Left ventricle myocardium inferior (tissue), 1 donor: Measurements from ENCODE around the gene HIPK2. TPM values are rescaled to one million over a fixed set of nuclear protein-coding genes. Genes with fewer than 3 reads are reported as not detected.

Source experiments
- DNase-seq: peaks from one replicate; pipeline ENCODE4 v3.0.0-alpha.2; 2020
- H3K27ac ChIP-seq: fragments of 200-600 bp; replicated peaks from 2 replicates; pipeline ENCODE4 v1.8.0; 2021
- H3K27me3 ChIP-seq: fragments of 200-600 bp; 2 replicates; pipeline ENCODE4 v1.8.0; 2021; ENCODE audit warnings: low read depth
- H3K36me3 ChIP-seq: fragments of 200-600 bp; 2 replicates; pipeline ENCODE4 v1.8.0; 2021
- H3K4me1 ChIP-seq: fragments of 200-600 bp; 2 replicates; pipeline ENCODE4 v1.8.0; 2021
- H3K4me3 ChIP-seq: fragments of 200-600 bp; 2 replicates; pipeline ENCODE4 v1.8.0; 2021; ENCODE audit warnings: mild to moderate bottlenecking, moderate library complexity
- H3K9me3 ChIP-seq: fragments of 200-600 bp; replicated peaks from 2 replicates; pipeline ENCODE4 v1.8.0; 2021
- CTCF ChIP-seq: fragments of 200-600 bp; IDR thresholded peaks from 2 replicates; pipeline ENCODE4 v1.8.0; 2021; ENCODE audit warnings: antibody characterized with exemption, mild to moderate bottlenecking, borderline replicate concordance
- intact Hi-C: fragments of 100-400 bp; cut with micrococcal nuclease; formaldehyde crosslinking; loops from one replicate; pipeline ENCODE4 v1.11.0; 2022
- total RNA-seq: library from RNA; stranded (reverse); fragmentation: NEBNext Ultra II Directional; extraction: Animal tissue kit (Norgen Biotek cat#: 25700); gene quantifications from one replicate; pipeline ENCODE4 v1.2.1, GENCODE V29; 2021
- donor health status: DM: no; HTN: yes; CAD: no; lungs with severe emphysema.

HIPK2 gene
- total RNA-seq, 1 donor from 2014 or later, result 127 TPM

- intact Hi-C loops, result no loop called here
- DNase-seq, result no peak
Measured at GRCh38 chr7:139538881-139539635, 238.7 kb downstream of the HIPK2 start.

GRCh38 chr7:139536152-139536551 is 241.6 kb downstream of the HIPK2 start:
- no peak for DNase-seq
- no peak for TF ChIP-seq CTCF
- intact Hi-C loops, result no loop called here
- H3K4me3 ChIP-seq, result no peak overlapping the region
- no peaks in the 10 kb centered on the region for H3K4me1 ChIP-seq
- no peaks in the 10 kb centered on the region for H3K9me3 ChIP-seq
- H3K36me3 ChIP-seq, result no peaks in the 10 kb centered on the region
- peaks cover 20% of the 10 kb centered on the region for H3K27me3 ChIP-seq
- H3K27ac ChIP-seq, result no peak overlapping the region

More at GRCh38 chr7:139538881-139539635, 238.7 kb downstream of the HIPK2 start:
- no peaks in the 10 kb centered on the region for H3K9me3 ChIP-seq
- H3K27ac ChIP-seq, result no peak overlapping the region
- no peaks in the 10 kb centered on the region for H3K4me1 ChIP-seq
- no peak for TF ChIP-seq CTCF
- H3K27me3 ChIP-seq, result peaks cover 35% of the 10 kb centered on the region
- no peaks in the 10 kb centered on the region for H3K36me3 ChIP-seq
- no peak overlapping the region for H3K4me3 ChIP-seq

- H3K27me3 ChIP-seq, result peaks cover 18% of the 10 kb centered on the region
- no peaks in the 10 kb centered on the region for H3K9me3 ChIP-seq
- H3K4me1 ChIP-seq, result no peaks in the 10 kb centered on the region
- no peak for TF ChIP-seq CTCF
- no peak for DNase-seq
- H3K27ac ChIP-seq, result no peak overlapping the region
- H3K4me3 ChIP-seq, result no peak overlapping the region
- intact Hi-C loops, result no loop called here
- H3K36me3 ChIP-seq, result no peaks in the 10 kb centered on the region
Measured at GRCh38 chr7:139534966-139535651, 242.7 kb downstream of the HIPK2 start.

- H3K27ac ChIP-seq, result no peak overlapping the region
- intact Hi-C loops, result no loop called here
- peaks cover 21% of the 10 kb centered on the region for H3K27me3 ChIP-seq
- H3K4me3 ChIP-seq, result no peak overlapping the region
- no peaks in the 10 kb centered on the region for H3K4me1 ChIP-seq
- no peaks in the 10 kb centered on the region for H3K36me3 ChIP-seq
- H3K9me3 ChIP-seq, result no peaks in the 10 kb centered on the region
- no peak for TF ChIP-seq CTCF
- DNase-seq, result no peak
Measured at GRCh38 chr7:139534096-139534495, 243.7 kb downstream of the HIPK2 start.

GRCh38 chr7:139532636-139533155 is 245.1 kb downstream of the HIPK2 start:
- intact Hi-C loops, result no loop called here
- Histone ChIP-seq H3K27ac (no peak overlapping the region), H3K36me3 (no peaks in the 10 kb centered on the region), H3K9me3 (no peaks in the 10 kb centered on the region), H3K4me1 (no peaks in the 10 kb centered on the region), H3K27me3 (peaks cover 30% of the 10 kb centered on the region), H3K4me3 (no peak overlapping the region)
- no peak for DNase-seq
- TF ChIP-seq CTCF, result no peak
